Trophoblast cell (in vitro differentiated cells and primary cell): Measurements from ENCODE around the gene NFATC2.

Experiments used
- DNase-seq, 2 donors: peaks; one replicate each; pipeline ENCODE4 v3.0.0-alpha.2; 2016
- H2AFZ ChIP-seq: 2 replicates; pipeline ENCODE4 v1.6.1; 2013; ENCODE audit warnings: low read length, moderate library complexity, mild to moderate bottlenecking; ENCODE audit not compliant: insufficient read depth, poor library complexity
- H2AK5ac ChIP-seq: 2 replicates; pipeline ENCODE4 v1.6.1; 2013; ENCODE audit warnings: mild to moderate bottlenecking, low read length
- H2BK120ac ChIP-seq: 2 replicates; pipeline ENCODE4 v1.6.1; 2013; ENCODE audit warnings: low read length, mild to moderate bottlenecking, moderate library complexity; ENCODE audit not compliant: insufficient read depth, poor library complexity
- H2BK12ac ChIP-seq: 2 replicates; pipeline ENCODE4 v1.6.1; 2013; ENCODE audit warnings: mild to moderate bottlenecking, low read length, moderate library complexity
- H2BK5ac ChIP-seq: 2 replicates; pipeline ENCODE4 v1.6.1; 2013; ENCODE audit warnings: low read length, low read depth, moderate library complexity, mild to moderate bottlenecking; ENCODE audit not compliant: poor library complexity
- H3K14ac ChIP-seq: 2 replicates; pipeline ENCODE4 v1.6.1; 2013; ENCODE audit warnings: mild to moderate bottlenecking, low read length
- H3K18ac ChIP-seq: 2 replicates; pipeline ENCODE4 v1.6.1; 2013; ENCODE audit warnings: mild to moderate bottlenecking, low read length
- H3K23ac ChIP-seq: 2 replicates; pipeline ENCODE4 v1.6.1; 2013; ENCODE audit warnings: low read length
- H3K27ac ChIP-seq: 2 replicates; pipeline ENCODE4 v1.5.1; 2013; ENCODE audit warnings: low read depth, mild to moderate bottlenecking, inconsistent platforms, low read length, moderate library complexity
- H3K27me3 ChIP-seq: 2 replicates; pipeline ENCODE4 v1.6.1; 2013; ENCODE audit warnings: inconsistent platforms, mild to moderate bottlenecking, low read length, moderate library complexity; ENCODE audit not compliant: insufficient read depth
- H3K36me3 ChIP-seq, 2 experiments: 1 replicate in 1 of 2; 2 replicates in 1 of 2; pipeline ENCODE4 v1.6.1; 2013; ENCODE audit warnings: low read length in 2 of 2, mild to moderate bottlenecking in 2 of 2, moderate library complexity in 1 of 2; ENCODE audit not compliant: insufficient read depth in 2 of 2, control insufficient read depth in 1 of 2
- H3K4ac ChIP-seq: 2 replicates; pipeline ENCODE4 v1.6.1; 2013; ENCODE audit warnings: low read depth, mild to moderate bottlenecking, low read length, moderate library complexity
- H3K4me1 ChIP-seq, 2 experiments: 1 replicate in 1 of 2; 2 replicates in 1 of 2; pipeline ENCODE4 v1.6.1; 2013; ENCODE audit warnings: low read length in 2 of 2, mild to moderate bottlenecking in 2 of 2, moderate library complexity in 1 of 2; ENCODE audit not compliant: insufficient read depth in 2 of 2, control insufficient read depth in 1 of 2
- H3K4me2 ChIP-seq: 2 replicates; pipeline ENCODE4 v1.6.1; 2013; ENCODE audit warnings: inconsistent platforms, mild to moderate bottlenecking, low read length, moderate library complexity
- H3K4me3 ChIP-seq: 2 replicates; pipeline ENCODE4 v1.5.1; 2013; ENCODE audit warnings: mild to moderate bottlenecking, low read depth, low read length, inconsistent platforms
- H3K79me1 ChIP-seq: one replicate; pipeline ENCODE4 v1.6.1; 2013; ENCODE audit warnings: low read length
- H3K79me2 ChIP-seq: 2 replicates; pipeline ENCODE4 v1.6.1; 2013; ENCODE audit warnings: low read length, mild to moderate bottlenecking; ENCODE audit not compliant: control insufficient read depth, insufficient read depth, poor library complexity
- H3K9ac ChIP-seq: 2 replicates; pipeline ENCODE4 v1.6.1; 2013; ENCODE audit warnings: mild to moderate bottlenecking, low read length
- H3K9me3 ChIP-seq: 2 replicates; pipeline ENCODE4 v1.6.1; 2013; ENCODE audit warnings: low read depth, mild to moderate bottlenecking, control low read depth, inconsistent platforms, low read length; ENCODE audit not compliant: insufficient read depth
- H4K12ac ChIP-seq: 2 replicates; pipeline ENCODE4 v1.6.1; 2013; ENCODE audit warnings: low read depth, mild to moderate bottlenecking, low read length, moderate library complexity
- H4K8ac ChIP-seq: 2 replicates; pipeline ENCODE4 v1.6.1; 2013; ENCODE audit warnings: low read depth, mild to moderate bottlenecking, low read length, moderate library complexity
- H4K91ac ChIP-seq: one replicate; pipeline ENCODE4 v1.6.1; 2013; ENCODE audit warnings: low read depth, mild to moderate bottlenecking, low read length, moderate library complexity
- WGBS: extraction: QIAGEN DNeasy Blood & Tissue Kit; methylation state at CpG from one replicate; pipeline ENCODE4 v1.1.7; 2013; ENCODE audit warnings: missing lambda C conversion rate; ENCODE audit not compliant: insufficient read length, insufficient coverage; ENCODE audit errors: extremely low coverage; 5-methylcytosine and 5-hydroxymethylcytosine counted together

The NFATC2 gene

GRCh38 chr20:51419231-51419630 is 123.3 kb downstream of the NFATC2 start:
- H4K91ac ChIP-seq: no peak overlapping the region
- no peak overlapping the region for H3K14ac ChIP-seq
- no peak overlapping the region for H2AK5ac ChIP-seq
- H3K4me3 ChIP-seq: no peak overlapping the region
- no CpG with 5 or more reads among the region's 2 CpGs for WGBS
- no peaks in the 10 kb centered on the region for H3K79me2 ChIP-seq
- DNase-seq: peak; percentile 52 to 74
- H3K23ac ChIP-seq: no peak overlapping the region
- no peak overlapping the region for H4K8ac ChIP-seq
- H3K36me3 ChIP-seq: no peaks in the 10 kb centered on the region
- H2AFZ ChIP-seq: no peak overlapping the region
- no peak overlapping the region for H3K4me2 ChIP-seq
- no peak overlapping the region for H3K9ac ChIP-seq
- peaks cover 12 to 16% of the 10 kb centered on the region in 2 experiments for H3K4me1 ChIP-seq
- H3K27me3 ChIP-seq: no peaks in the 10 kb centered on the region
- H2BK5ac ChIP-seq: no peak overlapping the region
- H2BK12ac ChIP-seq: peak overlapping the region; percentile 67
- H3K79me1 ChIP-seq: peaks cover 28% of the 10 kb centered on the region
- H4K12ac ChIP-seq: no peak overlapping the region
- no peaks in the 10 kb centered on the region for H3K9me3 ChIP-seq
- H3K18ac ChIP-seq: no peak overlapping the region
- H3K4ac ChIP-seq: no peak overlapping the region
- H3K27ac ChIP-seq: no peak overlapping the region
- no peak overlapping the region for H2BK120ac ChIP-seq

GRCh38 chr20:51418137-51418529 is 124.4 kb downstream of the NFATC2 start:
- Histone ChIP-seq H3K9me3 (no peaks in the 10 kb centered on the region), H2AFZ (no peak overlapping the region), H3K4me1 (peaks cover 6 to 12% of the 10 kb centered on the region in 2 experiments), H4K8ac (peak overlapping the region; percentile 31), H2BK5ac (no peak overlapping the region), H3K79me1 (peaks cover 23% of the 10 kb centered on the region), H3K9ac (no peak overlapping the region), H3K14ac (no peak overlapping the region), H3K36me3 (no peaks in the 10 kb centered on the region), H3K27me3 (no peaks in the 10 kb centered on the region), H2BK120ac (peak overlapping the region; percentile 29), H3K4me3 (no peak overlapping the region), H3K18ac (peak overlapping the region; percentile 37), H4K12ac (no peak overlapping the region), H2AK5ac (peak overlapping the region; percentile 11), H3K4ac (no peak overlapping the region), H3K79me2 (no peaks in the 10 kb centered on the region), H3K27ac (no peak overlapping the region), H3K4me2 (no peak overlapping the region), H4K91ac (peak overlapping the region; percentile 53), H2BK12ac (peak overlapping the region; percentile 70), H3K23ac (no peak overlapping the region)
- no peak for DNase-seq
- WGBS: no CpG with 5 or more reads among the region's 4 CpGs

DNA sequence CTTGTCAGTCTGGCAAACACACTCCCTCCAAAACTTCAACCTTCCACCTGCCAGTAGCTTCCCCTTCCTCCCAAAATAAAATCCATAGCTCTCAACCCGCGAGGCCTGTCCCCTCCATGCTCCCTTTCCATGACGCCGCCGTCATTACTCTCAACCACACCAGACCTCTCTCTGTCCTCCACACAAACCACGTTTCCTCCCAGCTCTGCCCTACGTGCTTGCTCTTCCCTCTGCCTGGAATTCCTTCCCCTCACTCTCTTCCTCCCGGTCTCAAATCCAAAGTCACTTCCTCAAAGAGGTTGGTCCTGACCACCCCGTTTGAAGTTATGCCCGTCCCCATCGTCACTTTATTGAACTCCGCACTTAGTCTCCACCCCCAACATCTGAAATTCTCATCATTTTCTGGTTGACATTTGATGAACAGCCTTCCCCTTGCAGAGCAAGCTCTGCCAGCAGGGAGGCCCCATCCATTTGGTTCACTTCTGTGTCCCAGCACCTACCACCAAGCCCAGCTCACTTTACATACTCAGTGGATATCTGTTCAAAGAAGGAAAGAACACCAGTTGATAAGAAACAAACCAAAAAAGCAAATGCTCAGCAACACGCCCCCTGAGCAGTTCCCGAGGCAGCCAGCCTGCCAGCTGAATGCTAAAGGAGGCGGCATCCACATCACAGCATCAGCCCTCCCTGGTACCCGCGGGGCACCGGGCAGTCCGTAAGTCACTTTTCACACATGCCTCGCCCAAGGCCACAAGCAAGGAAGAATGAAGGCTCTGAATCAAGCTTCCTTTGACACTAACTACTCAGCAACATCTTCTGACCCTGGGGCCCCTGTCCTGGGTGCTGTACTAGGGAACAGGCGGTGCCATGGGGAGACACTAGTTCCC is 125.0 kb downstream of the NFATC2 start:
- no peaks in the 10 kb centered on the region for H3K9me3 ChIP-seq
- H2BK5ac ChIP-seq: no peak overlapping the region
- H3K4me3 ChIP-seq: no peak overlapping the region
- DNase-seq: no peak
- peak overlapping the region; percentile 13 for H2BK12ac ChIP-seq
- H4K8ac ChIP-seq: no peak overlapping the region
- peak overlapping the region; percentile 53 for H4K91ac ChIP-seq
- peak overlapping the region; percentile 29 for H2BK120ac ChIP-seq
- no peak overlapping the region for H3K4ac ChIP-seq
- peak overlapping the region; percentile 11 for H2AK5ac ChIP-seq
- no peak overlapping the region for H3K4me2 ChIP-seq
- no peak overlapping the region for H2AFZ ChIP-seq
- no peak overlapping the region for H3K27ac ChIP-seq
- H3K79me1 ChIP-seq: peaks cover 22% of the 10 kb centered on the region
- H3K14ac ChIP-seq: peak overlapping the region; percentile 8
- H3K79me2 ChIP-seq: no peaks in the 10 kb centered on the region
- no peaks in the 10 kb centered on the region for H3K27me3 ChIP-seq
- no peak overlapping the region for H3K9ac ChIP-seq
- H3K23ac ChIP-seq: no peak overlapping the region
- H3K18ac ChIP-seq: peak overlapping the region; percentile 37
- WGBS: no CpG with 5 or more reads among the region's 21 CpGs
- no peak overlapping the region for H4K12ac ChIP-seq
- peaks cover 10 to 16% of the 10 kb centered on the region in 2 experiments for H3K4me1 ChIP-seq
- H3K36me3 ChIP-seq: no peaks in the 10 kb centered on the region

DNA sequence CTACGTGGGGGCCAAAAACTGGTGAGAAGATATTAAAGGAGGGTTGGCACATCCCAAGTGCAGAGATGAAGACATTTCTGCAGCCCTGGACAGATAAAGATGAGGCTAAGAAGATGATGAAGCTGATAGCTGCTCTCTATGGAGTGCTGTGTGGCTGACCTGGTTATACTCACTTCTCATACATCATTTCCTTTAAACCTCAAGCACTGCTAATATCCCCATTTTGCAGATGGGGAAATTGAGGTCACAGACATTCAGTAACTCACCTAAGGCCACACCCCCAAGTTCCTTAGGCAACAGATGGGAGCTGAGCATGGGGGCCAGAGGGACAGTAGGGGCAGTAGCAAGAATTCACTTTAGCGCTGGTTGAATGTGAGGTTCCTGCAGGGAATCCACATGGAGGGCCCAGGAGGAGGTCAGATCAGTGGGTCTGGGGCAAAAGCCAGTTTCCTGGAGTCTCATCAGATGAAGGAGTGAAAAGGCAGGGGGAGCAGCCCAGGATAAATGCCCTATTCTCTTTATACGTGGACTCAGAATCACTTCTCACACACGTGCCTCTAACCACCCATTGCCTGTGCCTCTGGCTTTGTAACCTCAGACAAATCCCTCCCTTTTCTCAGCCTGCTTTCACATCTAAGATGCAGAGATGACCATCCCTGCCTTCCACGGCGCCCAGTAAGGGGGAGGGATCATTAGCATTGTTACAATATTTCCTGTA is 125.8 kb downstream of the NFATC2 start:
- Histone ChIP-seq H3K14ac (no peak overlapping the region), H3K79me2 (peaks cover under 1% of the 10 kb centered on the region), H3K4me3 (no peak overlapping the region), H3K4me2 (no peak overlapping the region), H2AFZ (no peak overlapping the region), H2BK5ac (peak overlapping the region; percentile 35), H2BK12ac (peak overlapping the region; percentile 87), H3K4me1 (peaks cover 17 to 22% of the 10 kb centered on the region in 2 experiments), H3K79me1 (peaks cover 24% of the 10 kb centered on the region), H3K18ac (peak overlapping the region; percentile 23), H3K27ac (no peak overlapping the region), H3K27me3 (no peaks in the 10 kb centered on the region), H3K4ac (no peak overlapping the region), H2AK5ac (no peak overlapping the region), H4K8ac (no peak overlapping the region), H4K12ac (no peak overlapping the region), H4K91ac (peak overlapping the region; percentile 75), H3K9me3 (no peaks in the 10 kb centered on the region), H2BK120ac (peak overlapping the region; percentile 59), H3K9ac (peak overlapping the region; percentile 2), H3K36me3 (no peaks in the 10 kb centered on the region), H3K23ac (no peak overlapping the region)
- WGBS: no CpG with 5 or more reads among the region's 6 CpGs
- peak in 1 of 2 donors; percentile 17 for DNase-seq
